Measurements from ENCODE around the gene LENEP. TPM values are rescaled to one million over a fixed set of nuclear protein-coding genes. Genes with fewer than 3 reads are reported as not detected.

Gene LENEP
- total and polyA plus RNA-seq, 2 of the 8 experiments (the other 6 are each of a cell fraction or from before 2014, with no cell fraction given) = 1.3 TPM; not detected in 1

- H3K79me1 ChIP-seq (ENCODE audit: low read depth, low read length) = no peaks in the 10 kb centered on the region
- no peak overlapping the region for H3K23ac ChIP-seq (ENCODE audit: insufficient read length)
- no peaks in the 10 kb centered on the region for H3K23me2 ChIP-seq (ENCODE audit: low read depth, low read length)
- H3K4me2 ChIP-seq (ENCODE audit: insufficient read depth in 1 of 2, low read depth in 2 of 2, low read length in 2 of 2) = no peak overlapping the region
- H4K5ac ChIP-seq (ENCODE audit: insufficient read length, low read depth, low read length) = no peak overlapping the region
- no peak overlapping the region for H2BK15ac ChIP-seq (ENCODE audit: low read length)
- H3K9me3 ChIP-seq (ENCODE audit: insufficient read depth in 2 of 2, low read depth in 1 of 2, low read length in 1 of 2) = no peaks in the 10 kb centered on the region
- CTCF ChIA-PET (ENCODE audit: partially characterized antibody) = interaction anchor here (1.2 to 18.6 kb wide), 6 partner anchors 9 to 145 kb away, joined by 3 to 354 read pairs (median 71); partner anchors contain the start of genes ADAM15, EFNA4, LENEP and ZBTB7B
- FAIRE-seq (no peak), DNase-seq (ENCODE audit: low read depth in 1 of 2, low spot score in 2 of 2) (no peak)
- no peaks in the 10 kb centered on the region for H4K20me1 ChIP-seq (replicated peaks in 1 of 2; ENCODE audit: control insufficient read depth in 1 of 2, insufficient read depth in 2 of 2, low read length in 2 of 2)
- no peak overlapping the region for H2BK20ac ChIP-seq (ENCODE audit: low read length)
- no peak overlapping the region for H3K56ac ChIP-seq (replicated peaks; ENCODE audit: insufficient read length, low read depth, low read length)
- no peaks in the 10 kb centered on the region for H3K79me2 ChIP-seq (ENCODE audit: control insufficient read depth in 1 of 2, insufficient read depth in 2 of 2, low read length in 2 of 2)
- H3K4me3 ChIP-seq (ENCODE audit: extremely low read depth in 1 of 4, insufficient read depth in 2 of 4, low read depth in 3 of 4, low read length in 4 of 4) = no peak overlapping the region
- H3K14ac ChIP-seq (ENCODE audit: insufficient read length) = no peak overlapping the region
- H2BK12ac ChIP-seq (ENCODE audit: low read depth, low read length) = no peak overlapping the region
- no peak overlapping the region for H4K8ac ChIP-seq (ENCODE audit: extremely low read depth, insufficient read depth, low read length)
- H3K9ac ChIP-seq (replicated peaks in 1 of 4; ENCODE audit: extremely low read depth in 1 of 4, low read depth in 3 of 4, low read length in 3 of 4) = no peak overlapping the region
- H3K18ac ChIP-seq (ENCODE audit: extremely low read depth, low read length) = no peak overlapping the region
- H3K27me3 ChIP-seq (replicated peaks in 1 of 4; ENCODE audit: control insufficient read depth in 3 of 4, extremely low read depth in 1 of 4, insufficient read depth in 3 of 4, low read length in 3 of 4) = peaks cover 0 to 3% (median under 1%) of the 10 kb centered on the region in 4 experiments; a peak in 1 of 7 replicates
- H4K91ac ChIP-seq (replicated peaks; ENCODE audit: insufficient read length, low read length) = no peak overlapping the region
- 93% methylated on average over 4 of the region's 4 CpGs; no CpG with 5 or more reads in 1 of the 2 experiments for WGBS, 2 experiments (ENCODE audit: extremely low coverage in 1 of 2, insufficient coverage in 1 of 2, insufficient read length in 1 of 2, insufficient replicate concordance in 2 of 2, low coverage in 1 of 2, low lambda C conversion rate in 2 of 2, missing lambda C conversion rate in 1 of 2)
- no peak overlapping the region for H3K27ac ChIP-seq (ENCODE audit: low read depth, low read length)
- POLR2A ChIA-PET (ENCODE audit: partially characterized antibody) = interaction anchor here (0.7 to 7.4 kb wide), 8 partner anchors 8 to 62 kb away, joined by 3 to 60 read pairs (median 3); partner anchors contain the start of genes DCST1, DCST2 and FLAD1
- no peak overlapping the region for H2BK5ac ChIP-seq (ENCODE audit: low read depth, low read length)
- no peak overlapping the region for H2AK5ac ChIP-seq (ENCODE audit: low read depth, low read length)
- H3K4me1 ChIP-seq (replicated peaks in 1 of 4; ENCODE audit: control insufficient read depth in 3 of 4, insufficient read depth in 4 of 4, low read length in 3 of 4) = peaks cover 0 to 8% (median under 1%) of the 10 kb centered on the region in 4 experiments; a peak in 4 of 7 replicates
- H2BK120ac ChIP-seq (replicated peaks; ENCODE audit: low read depth, low read length) = no peak overlapping the region
- H3K4ac ChIP-seq (replicated peaks; ENCODE audit: insufficient read length, low read depth, low read length) = no peak overlapping the region
- H3K36me3 ChIP-seq (ENCODE audit: control insufficient read depth in 2 of 4, insufficient read depth in 4 of 4, low read length in 3 of 4) = no peaks in the 10 kb centered on the region
- H2AFZ ChIP-seq (ENCODE audit: low read length) = no peak overlapping the region
- no peak for TF ChIP-seq YY1 (IDR thresholded peaks at IDR 0.05; ENCODE audit: low read depth, low read length)
- no peak for TF ChIP-seq TEAD4 (IDR thresholded peaks at IDR 0.05; ENCODE audit: low read depth, low read length)
- TF ChIP-seq RBBP5 (IDR thresholded peaks at IDR 0.05; ENCODE audit: borderline replicate concordance, low read depth, low read length) = no peak
- no peak for TF ChIP-seq EZH2 (IDR thresholded peaks at IDR 0.05; ENCODE audit: low read depth, low read length, severe bottlenecking)
- no peak for TF ChIP-seq EGR1 (IDR thresholded peaks at IDR 0.05; ENCODE audit: borderline replicate concordance, low read depth, low read length)
- no peak for TF ChIP-seq SRF (IDR thresholded peaks at IDR 0.05; ENCODE audit: low read depth, low read length)
- no peak for TF ChIP-seq KDM4A (IDR thresholded peaks at IDR 0.05; ENCODE audit: low read depth, low read length, severe bottlenecking)
- no peak for TF ChIP-seq CHD1 (IDR thresholded peaks at IDR 0.05; ENCODE audit: low read depth, low read length)
- no peak for TF ChIP-seq CHD2 (IDR thresholded peaks at IDR 0.05; ENCODE audit: low read length)
- no peak for TF ChIP-seq KDM5A (IDR thresholded peaks at IDR 0.05; ENCODE audit: low read length)
- no peak for TF ChIP-seq POLR2A (IDR thresholded peaks at IDR 0.05; ENCODE audit: control extremely low read depth in 1 of 2, low read depth in 2 of 2, low read length in 2 of 2)
- no peak for TF ChIP-seq MAFK (IDR thresholded peaks at IDR 0.05; ENCODE audit: low read depth, low read length)
- no peak for TF ChIP-seq HDAC6 (IDR thresholded peaks at IDR 0.05; ENCODE audit: low read depth, low read length)
- no peak for TF ChIP-seq BACH1 (IDR thresholded peaks at IDR 0.05; ENCODE audit: low read length)
- no peak for TF ChIP-seq SUZ12 (IDR thresholded peaks at IDR 0.05; ENCODE audit: low read length)
- TF ChIP-seq RAD21 (IDR thresholded peaks at IDR 0.05 in 1 of 2, conservative IDR thresholded peaks at IDR 0.05 in 1 of 2; ENCODE audit: low read depth in 2 of 2, low read length in 2 of 2) = no peak
These were observed 29.5 kb downstream of the LENEP start for GRCh38 chr1:155022927-155023236.
